ENCODE measurements around the gene DOCK2. TPM values are rescaled to one million over a fixed set of nuclear protein-coding genes. Genes with fewer than 3 reads are reported as not detected.
A peak's percentile ranks its signal among the peaks of the same experiment; 100 is the strongest.

DOCK2 gene
- total and polyA plus RNA-seq, 2 of the 8 experiments (the other 6 are each of a cell fraction or from before 2014, with no cell fraction given) = 3.9 to 5.7 TPM

DNA sequence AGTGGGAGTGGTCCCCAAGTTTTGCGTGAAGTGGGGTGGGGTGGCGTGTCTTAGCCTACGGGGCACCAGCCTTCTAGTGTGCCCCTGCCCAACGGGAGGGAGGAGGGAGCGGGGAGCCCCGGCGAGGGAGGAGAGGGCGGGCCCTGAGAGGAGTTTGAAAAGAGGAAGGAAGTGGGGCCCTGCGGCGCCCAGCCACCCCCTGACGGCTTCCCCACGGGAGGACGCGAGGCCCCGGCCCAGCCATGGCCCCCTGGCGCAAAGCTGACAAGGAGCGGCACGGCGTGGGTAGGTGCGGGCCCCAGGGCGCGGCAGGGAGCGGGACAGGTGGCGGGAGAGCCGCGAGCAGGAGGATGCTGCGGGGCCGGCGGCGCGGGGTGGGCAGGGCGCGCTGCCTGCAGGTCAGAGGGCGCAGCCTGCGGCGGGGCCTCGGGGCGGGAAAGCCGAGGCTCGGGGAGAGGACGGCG lies at the start of gene DOCK2 (continued):
- peak; percentile 99 for TF ChIP-seq KDM4A (IDR thresholded peaks at IDR 0.05; ENCODE audit: low read depth, low read length, severe bottlenecking)
